Kidney (tissue), 14 donors: ENCODE data around the gene EEF1G. TPM values are rescaled to one million over a fixed set of nuclear protein-coding genes. Genes with fewer than 3 reads are reported as not detected.

Experiments
- DNase-seq, 5 donors: peaks; one replicate each; pipeline ENCODE4 v3.0.0-alpha.2; 2013 to 2020
- FAIRE-seq: peaks from 2 replicates; lab custom pipeline; 2012; peaks lifted over from hg19 to GRCh38; lab: Jason Lieb, UNC
- H3K27ac ChIP-seq, 2 donors: one replicate each; pipeline ENCODE4 v1.7.0; 2013; ENCODE audit warnings: low read depth in 2 of 2, low read length in 2 of 2, inconsistent platforms in 1 of 2
- H3K27me3 ChIP-seq: one replicate; pipeline ENCODE4 v1.7.1; 2013; ENCODE audit warnings: low read length, inconsistent platforms; ENCODE audit not compliant: control insufficient read depth, insufficient read depth
- H3K36me3 ChIP-seq, 3 donors: one replicate each; pipeline versions ENCODE4 v1.7.0 to v1.7.1; 2013; ENCODE audit warnings: low read length in 3 of 3, control low read depth in 1 of 3, inconsistent platforms in 1 of 3; ENCODE audit not compliant: insufficient read depth in 3 of 3, control insufficient read depth in 2 of 3
- H3K4me1 ChIP-seq, 3 donors: one replicate each; pipeline versions ENCODE4 v1.7.0 to v1.7.1; 2013; ENCODE audit warnings: low read length in 3 of 3, inconsistent platforms in 1 of 3, low read depth in 1 of 3; ENCODE audit not compliant: control insufficient read depth in 2 of 3, insufficient read depth in 2 of 3
- H3K4me3 ChIP-seq, 3 donors: one replicate each; pipeline versions ENCODE4 v1.7.0 to v1.8.1; 2013; ENCODE audit warnings: low read length in 3 of 3, control low read depth in 1 of 3, inconsistent platforms in 1 of 3
- H3K9ac ChIP-seq, 3 donors: one replicate each; pipeline versions ENCODE4 v1.7.0 to v1.7.1; 2013; ENCODE audit warnings: low read length in 3 of 3, control low read depth in 1 of 3, inconsistent platforms in 1 of 3
- H3K9me3 ChIP-seq, 3 donors: one replicate each; pipeline versions ENCODE4 v1.7.0 to v1.7.1; 2013; ENCODE audit warnings: low read length in 3 of 3, control low read depth in 1 of 3, inconsistent platforms in 1 of 3; ENCODE audit not compliant: control insufficient read depth in 2 of 3, insufficient read depth in 1 of 3
- intact Hi-C: fragments of 100-400 bp; cut with DNase I; formaldehyde crosslinking; loops from one replicate; pipeline ENCODE4 v1.11.1; 2022
- microRNA-seq: library from miRNA; unstranded; fragments of <30 nt; microRNA quantifications from one replicate; pipeline ENCODE4 v1.2.0, GENCODE V29; 2020
- polyA plus RNA-seq: library from polyadenylated mRNA; stranded (reverse); fragments of 350-450 nt; fragmentation: Illumina TruSeq; extraction: RNeasy Lipid Tissue Mini Kit (QIAGEN cat#74804); gene quantifications from one replicate; pipeline ENCODE4 v1.2.3, GENCODE V29; 2014; ENCODE audit warnings: low read depth, low replicate concordance; ENCODE audit not compliant: insufficient read depth
- total RNA-seq: library from RNA; stranded (reverse); fragmentation: NEBNext Ultra II Directional; extraction: Animal tissue kit (Norgen Biotek cat#: 25700); gene quantifications from one replicate; pipeline ENCODE4 v1.2.1, GENCODE V29; 2021
- TF ChIP-seq, protein P1 (sequence below): IDR thresholded peaks from 3 replicates; pipeline ENCODE4 v1.5.1; 2012; ENCODE audit warnings: mild to moderate bottlenecking, moderate library complexity, borderline replicate concordance; ENCODE audit not compliant: insufficient read depth; ENCODE audit errors: extremely low read depth
- donor health status: control.
- donor health status: control.
- donor health status: control.
- donor health status: control.
- donor health status: control.
- donor health status: DM: yes; HTN: yes; CAD: no.
- donor health status: Normal renal cell carcinoma (clear cell type).

EEF1G gene
- total and polyA plus RNA-seq, 2 donors from 2014 or later, result 1,136 to 1,809 TPM

DNA sequence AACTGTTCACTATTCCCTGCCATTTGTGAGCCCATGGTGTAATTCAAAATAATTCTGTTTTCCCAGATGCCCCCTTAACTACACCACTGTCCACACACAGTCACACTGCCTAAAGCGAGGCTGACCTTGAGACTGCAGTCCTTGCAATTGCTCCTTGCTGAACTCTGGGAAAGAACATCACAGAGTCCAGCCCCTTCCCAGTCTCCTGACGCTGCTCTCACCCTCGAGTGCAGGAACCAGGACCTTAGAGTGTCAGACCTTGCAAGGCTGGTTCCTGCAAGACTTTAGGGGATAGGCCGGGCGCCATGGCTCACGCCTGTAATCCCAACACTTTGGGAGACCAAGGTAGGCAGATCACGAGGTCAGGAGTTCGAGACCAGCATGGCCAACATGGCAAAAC, 60.7 kb downstream of the EEF1G start:
- Histone ChIP-seq H3K36me3 (peaks cover 0 to 5% (median 0%) of the 10 kb centered on the region in 3 donors), H3K9me3 (no peaks in the 10 kb centered on the region), H3K27me3 (no peaks in the 10 kb centered on the region), H3K4me1 (peaks cover 0 to 8% (median 8%) of the 10 kb centered on the region in 3 donors), H3K27ac (no peak overlapping the region), H3K9ac (no peak overlapping the region), H3K4me3 (no peak overlapping the region)
- intact Hi-C loops, result no loop called here
- FAIRE-seq, result no peak
- TF ChIP-seq, protein P1, sequence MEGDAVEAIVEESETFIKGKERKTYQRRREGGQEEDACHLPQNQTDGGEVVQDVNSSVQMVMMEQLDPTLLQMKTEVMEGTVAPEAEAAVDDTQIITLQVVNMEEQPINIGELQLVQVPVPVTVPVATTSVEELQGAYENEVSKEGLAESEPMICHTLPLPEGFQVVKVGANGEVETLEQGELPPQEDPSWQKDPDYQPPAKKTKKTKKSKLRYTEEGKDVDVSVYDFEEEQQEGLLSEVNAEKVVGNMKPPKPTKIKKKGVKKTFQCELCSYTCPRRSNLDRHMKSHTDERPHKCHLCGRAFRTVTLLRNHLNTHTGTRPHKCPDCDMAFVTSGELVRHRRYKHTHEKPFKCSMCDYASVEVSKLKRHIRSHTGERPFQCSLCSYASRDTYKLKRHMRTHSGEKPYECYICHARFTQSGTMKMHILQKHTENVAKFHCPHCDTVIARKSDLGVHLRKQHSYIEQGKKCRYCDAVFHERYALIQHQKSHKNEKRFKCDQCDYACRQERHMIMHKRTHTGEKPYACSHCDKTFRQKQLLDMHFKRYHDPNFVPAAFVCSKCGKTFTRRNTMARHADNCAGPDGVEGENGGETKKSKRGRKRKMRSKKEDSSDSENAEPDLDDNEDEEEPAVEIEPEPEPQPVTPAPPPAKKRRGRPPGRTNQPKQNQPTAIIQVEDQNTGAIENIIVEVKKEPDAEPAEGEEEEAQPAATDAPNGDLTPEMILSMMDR, result no peak
- DNase-seq, result no peak

Small RNAs within 50 kb of the gene (microRNA-seq; reads per million reads assigned to microRNA genes)
- gene MIR6747, result 1.4 reads per million

Other genes starting within 250 kb of the EEF1G start
- gene ASRGL1, start 236.4 kb downstream of the EEF1G start, total RNA-seq, result 62.2 TPM
- gene ASRGL1, start 236.4 kb downstream of the EEF1G start, polyA plus RNA-seq, result 85.6 TPM
- gene SCGB1A1, start 154.9 kb downstream of the EEF1G start, total RNA-seq, result not detected
- not detected for gene SCGB1A1, start 154.9 kb downstream of the EEF1G start, polyA plus RNA-seq
- gene AHNAK, start 27.1 kb downstream of the EEF1G start, total RNA-seq, result 700 TPM
- gene AHNAK, start 27.1 kb downstream of the EEF1G start, polyA plus RNA-seq, result 36.6 TPM
- gene TUT1, start 17.6 kb upstream of the EEF1G start, total RNA-seq, result 29.5 TPM
- gene TUT1, start 17.6 kb upstream of the EEF1G start, polyA plus RNA-seq, result 18.7 TPM
- 71.8 TPM for gene MTA2, start 28.0 kb upstream of the EEF1G start, total RNA-seq
- 34.4 TPM for gene MTA2, start 28.0 kb upstream of the EEF1G start, polyA plus RNA-seq
- 83.3 TPM for gene EML3, start 38.9 kb upstream of the EEF1G start, total RNA-seq
- gene EML3, start 38.9 kb upstream of the EEF1G start, polyA plus RNA-seq, result 35.0 TPM
- 7.9 TPM for gene ROM1, start 39.4 kb upstream of the EEF1G start, total RNA-seq
- 11.1 TPM for gene ROM1, start 39.4 kb upstream of the EEF1G start, polyA plus RNA-seq
- gene B3GAT3, start 48.1 kb upstream of the EEF1G start, total RNA-seq, result 50.6 TPM
- 66.2 TPM for gene B3GAT3, start 48.1 kb upstream of the EEF1G start, polyA plus RNA-seq
- 309 TPM for gene GANAB, start 72.7 kb upstream of the EEF1G start, total RNA-seq
- 110 TPM for gene GANAB, start 72.7 kb upstream of the EEF1G start, polyA plus RNA-seq
- gene INTS5, start 79.4 kb upstream of the EEF1G start, total RNA-seq, result 21.2 TPM
- gene INTS5, start 79.4 kb upstream of the EEF1G start, polyA plus RNA-seq, result 11.2 TPM
- 44.5 TPM for gene C11orf98, start 91.3 kb upstream of the EEF1G start, total RNA-seq
- 138 TPM for gene C11orf98, start 91.3 kb upstream of the EEF1G start, polyA plus RNA-seq
- 12.1 TPM for gene CSKMT, start 91.4 kb upstream of the EEF1G start, total RNA-seq
- gene CSKMT, start 91.4 kb upstream of the EEF1G start, polyA plus RNA-seq, result 8.2 TPM
- gene UQCC3, start 97.8 kb upstream of the EEF1G start, total RNA-seq, result 7.6 TPM
- gene UQCC3, start 97.8 kb upstream of the EEF1G start, polyA plus RNA-seq, result 24.8 TPM
- gene LBHD1, start 98.4 kb upstream of the EEF1G start, total RNA-seq, result 7.9 TPM
- 5.3 TPM for gene LBHD1, start 98.4 kb upstream of the EEF1G start, polyA plus RNA-seq
- gene UBXN1, start 105.2 kb upstream of the EEF1G start, total RNA-seq, result 89.2 TPM
- 139 TPM for gene UBXN1, start 105.2 kb upstream of the EEF1G start, polyA plus RNA-seq
- 1.2 TPM for gene LRRN4CL, start 115.6 kb upstream of the EEF1G start, total RNA-seq
- gene LRRN4CL, start 115.6 kb upstream of the EEF1G start, polyA plus RNA-seq, result 0.58 TPM
- gene BSCL2, start 133.5 kb upstream of the EEF1G start, total RNA-seq, result 93.2 TPM
- gene BSCL2, start 133.5 kb upstream of the EEF1G start, polyA plus RNA-seq, result 249 TPM
- not detected for gene GNG3, start 133.8 kb upstream of the EEF1G start, total RNA-seq
- 1.1 TPM for gene GNG3, start 133.8 kb upstream of the EEF1G start, polyA plus RNA-seq
- gene HNRNPUL2, start 153.6 kb upstream of the EEF1G start, total RNA-seq, result 49.0 TPM
- 37.1 TPM for gene HNRNPUL2, start 153.6 kb upstream of the EEF1G start, polyA plus RNA-seq
- gene TTC9C, start 154.6 kb upstream of the EEF1G start, total RNA-seq, result 24.8 TPM
- gene TTC9C, start 154.6 kb upstream of the EEF1G start, polyA plus RNA-seq, result 39.2 TPM
- 15.0 TPM for gene ZBTB3, start 180.3 kb upstream of the EEF1G start, total RNA-seq
- 4.8 TPM for gene ZBTB3, start 180.3 kb upstream of the EEF1G start, polyA plus RNA-seq
- gene POLR2G, start 187.7 kb upstream of the EEF1G start, total RNA-seq, result 66.0 TPM
- gene POLR2G, start 187.7 kb upstream of the EEF1G start, polyA plus RNA-seq, result 143 TPM
- gene TAF6L, start 197.5 kb upstream of the EEF1G start, total RNA-seq, result 27.1 TPM
- 19.3 TPM for gene TAF6L, start 197.5 kb upstream of the EEF1G start, polyA plus RNA-seq
- gene TMEM179B, start 213.5 kb upstream of the EEF1G start, total RNA-seq, result 57.1 TPM
- 105 TPM for gene TMEM179B, start 213.5 kb upstream of the EEF1G start, polyA plus RNA-seq
- gene TMEM223, start 218.1 kb upstream of the EEF1G start, total RNA-seq, result 16.5 TPM
- 34.9 TPM for gene TMEM223, start 218.1 kb upstream of the EEF1G start, polyA plus RNA-seq
- gene NXF1, start 231.5 kb upstream of the EEF1G start, total RNA-seq, result 83.8 TPM
- gene NXF1, start 231.5 kb upstream of the EEF1G start, polyA plus RNA-seq, result 70.7 TPM